Gastroesophageal sphincter (tissue), 4 donors: ENCODE data around the gene AMDHD2. TPM values are rescaled to one million over a fixed set of nuclear protein-coding genes. Genes with fewer than 3 reads are reported as not detected.

ENCODE experiments used
- ATAC-seq: fragments of 150-250 bp; one replicate; pipeline ENCODE4 v1.9.1; 2016; ENCODE audit warnings: mild to moderate bottlenecking, moderate library complexity
- H3K27ac ChIP-seq, 4 donors: fragments of 200-600 bp; sonication (generic) in 3 of 4; 1 replicate in 3 of 4; 2 replicates in 1 of 4; pipeline ENCODE4 v1.5.1; 2016 to 2019
- H3K27me3 ChIP-seq: fragments of 200-600 bp; sonication (generic); one replicate; pipeline ENCODE4 v1.5.1; 2019
- H3K36me3 ChIP-seq, 2 donors: fragments of 200-600 bp; sonication (generic); one replicate each; pipeline ENCODE4 v1.5.1; 2019; ENCODE audit warnings: control low read depth in 1 of 2
- H3K4me1 ChIP-seq, 3 donors: fragments of 200-600 bp; sonication (generic); 1 replicate in 2 of 3; 2 replicates in 1 of 3; pipeline ENCODE4 v1.5.1; 2016 to 2019; ENCODE audit warnings: control low read depth in 2 of 3
- H3K4me3 ChIP-seq, 2 donors: fragments of 200-600 bp; sonication (generic); one replicate each; pipeline ENCODE4 v1.5.1; 2019; ENCODE audit warnings: mild to moderate bottlenecking in 1 of 2, moderate library complexity in 1 of 2
- H3K9me3 ChIP-seq, 3 donors: fragments of 200-600 bp; sonication (generic); one replicate each; pipeline ENCODE4 v1.5.1; 2017 to 2019; ENCODE audit warnings: control low read depth in 2 of 3
- CTCF ChIP-seq, 4 experiments: fragments of 200-600 bp in 2 of 4; fragments of 450-650 bp in 2 of 4; sonication (generic) in 1 of 4; IDR thresholded peaks; one replicate each; pipeline ENCODE4 v1.5.1; 2017 to 2019; ENCODE audit warnings: antibody characterized with exemption in 4 of 4, mild to moderate bottlenecking in 2 of 4, moderate library complexity in 2 of 4
- EP300 ChIP-seq: sonication (generic); formaldehyde crosslinking; IDR thresholded peaks from one replicate; pipeline ENCODE4 v1.6.1; 2017; ENCODE audit warnings: antibody characterized with exemption, mild to moderate bottlenecking
- POLR2A ChIP-seq, 2 donors: fragments of 450-650 bp; IDR thresholded peaks; one replicate each; pipeline ENCODE4 v1.6.1; 2017; ENCODE audit warnings: antibody characterized with exemption in 2 of 2, mild to moderate bottlenecking in 2 of 2, moderate library complexity in 1 of 2
- POLR2AphosphoS5 ChIP-seq: sonication (generic); formaldehyde crosslinking; IDR thresholded peaks from one replicate; pipeline ENCODE4 v1.6.1; 2017; ENCODE audit warnings: antibody characterized with exemption
- WGBS, 2 donors: methylation state at CpG; one replicate each; pipeline ENCODE4 v1.1.5; 2018; ENCODE audit warnings: low coverage in 1 of 2; 5-methylcytosine and 5-hydroxymethylcytosine counted together
- total RNA-seq, 4 donors: library from RNA; depleted of rRNA; stranded (reverse); fragments of >200 nt; gene quantifications; one replicate each; pipeline ENCODE4 v1.1.0, GENCODE V29; 2016

The AMDHD2 gene
- total RNA-seq, 4 donors from 2014 or later, result 14.0 to 29.1 (median 23.4) TPM

GRCh38 chr16:2500918-2501750 is 19.0 kb upstream of the AMDHD2 start:
- H3K9me3 ChIP-seq, result no peaks in the 10 kb centered on the region
- H3K4me1 ChIP-seq, result peaks cover 0 to 53% (median 26%) of the 10 kb centered on the region in 3 donors
- peak overlapping the region in 3 of 4 donors; percentile 51 to 68 (median 58) for H3K27ac ChIP-seq
- peaks cover 0 to 42% of the 10 kb centered on the region in 2 donors for H3K36me3 ChIP-seq
- no CpG with 5 or more reads among the region's 23 CpGs for WGBS, 2 donors
- peak; percentile 92 for ATAC-seq
- no peaks in the 10 kb centered on the region for H3K27me3 ChIP-seq
- TF ChIP-seq EP300 (no peak), CTCF (IDR thresholded peaks at IDR 0.05) (peak in 3 of 4 experiments; percentile 97 to 100 (median 98))
- peak overlapping the region in 1 of 2 donors; percentile 45 for H3K4me3 ChIP-seq

- peak overlapping the region in 3 of 4 donors; percentile 30 to 68 (median 58) for H3K27ac ChIP-seq
- H3K36me3 ChIP-seq, result peaks cover 0 to 36% of the 10 kb centered on the region in 2 donors
- no peak for ATAC-seq
- H3K4me1 ChIP-seq, result peaks cover 0 to 47% (median 25%) of the 10 kb centered on the region in 3 donors
- TF ChIP-seq CTCF (IDR thresholded peaks at IDR 0.05), result no peak
- TF ChIP-seq POLR2AphosphoS5, result no peak
- TF ChIP-seq POLR2A (IDR thresholded peaks at IDR 0.05), result no peak
- TF ChIP-seq EP300, result no peak
- H3K9me3 ChIP-seq, result no peaks in the 10 kb centered on the region
- peak overlapping the region in 1 of 2 donors; percentile 45 for H3K4me3 ChIP-seq
- 57% methylated on average over 3 of the region's 18 CpGs; no CpG with 5 or more reads in 1 of the 2 donors for whole genome bisulfite sequencing, 2 donors
- H3K27me3 ChIP-seq, result no peaks in the 10 kb centered on the region
Observed at GRCh38 chr16:2501946-2502895, 17.9 kb upstream of the AMDHD2 start.

- H3K36me3 ChIP-seq, result peaks cover 0 to 7% of the 10 kb centered on the region in 2 donors
- H3K4me1 ChIP-seq, result peaks cover 0 to 25% (median 11%) of the 10 kb centered on the region in 3 donors
- WGBS, 2 donors, result 86 to 100% methylated on average over 1 to 13 of the region's 14 CpGs
- H3K27me3 ChIP-seq, result no peaks in the 10 kb centered on the region
- TF ChIP-seq CTCF (IDR thresholded peaks at IDR 0.05) (no peak), EP300 (no peak), POLR2AphosphoS5 (no peak), POLR2A (IDR thresholded peaks at IDR 0.05) (no peak)
- ATAC-seq, result no peak
- no peak overlapping the region for H3K27ac ChIP-seq
- no peak overlapping the region for H3K4me3 ChIP-seq
- H3K9me3 ChIP-seq, result no peaks in the 10 kb centered on the region
Observed at GRCh38 chr16:2505695-2506094, 14.5 kb upstream of the AMDHD2 start.

- 60 to 71% methylated on average over 1 to 4 of the region's 14 CpGs for WGBS, 2 donors
- TF ChIP-seq EP300 (no peak), POLR2AphosphoS5 (no peak), CTCF (IDR thresholded peaks at IDR 0.05) (no peak)
- H3K27ac ChIP-seq, result peak overlapping the region in 3 of 4 donors; percentile 17 to 49 (median 37)
- H3K4me1 ChIP-seq, result peaks cover 0 to 24% (median 6%) of the 10 kb centered on the region in 3 donors
- H3K9me3 ChIP-seq, result no peaks in the 10 kb centered on the region
- no peak overlapping the region for H3K4me3 ChIP-seq
- H3K27me3 ChIP-seq, result no peaks in the 10 kb centered on the region
- H3K36me3 ChIP-seq, result peaks cover 0 to 7% of the 10 kb centered on the region in 2 donors
- ATAC-seq, result peak; percentile 26
Observed at GRCh38 chr16:2507052-2507659, 13.0 kb upstream of the AMDHD2 start.
